GM18873 (cell line): ENCODE results near the gene ORC3.
"Not testable (repeated sequence)": the region's sequence is repeated elsewhere in the genome, so short reads cannot be mapped to it uniquely, and the experiment has no call there.

Experiments used
- ATAC-seq: cut with Tn5 transposase; IDR thresholded peaks from one replicate; pipeline ENCODE4 v1.9.1; 2021; ENCODE audit warnings: mild to moderate bottlenecking, moderate library complexity, moderate number of reproducible peaks; ENCODE audit not compliant: unreplicated experiment, low FRiP score

Gene ORC3

GRCh38 chr6:87590417-87590880 is 514 bp downstream of the ORC3 start:
- no peak for ATAC-seq

- ATAC-seq = no peak
These were observed 1.1 kb downstream of the ORC3 start for GRCh38 chr6:87590990-87591389.

GRCh38 chr6:87600576-87600975 is 10.6 kb downstream of the ORC3 start:
- ATAC-seq = no peak

- no peak for ATAC-seq
These were observed 16.3 kb downstream of the ORC3 start for GRCh38 chr6:87606199-87606598.

- no peak for ATAC-seq
These were observed 18.9 kb downstream of the ORC3 start for GRCh38 chr6:87608802-87609201.

- ATAC-seq = not testable (repeated sequence)
These were observed 23.1 kb downstream of the ORC3 start for GRCh38 chr6:87613018-87613417.

GRCh38 chr6:87617405-87617804 is 27.5 kb downstream of the ORC3 start:
- ATAC-seq = no peak

GRCh38 chr6:87618531-87618930 is 28.6 kb downstream of the ORC3 start:
- no peak for ATAC-seq

GRCh38 chr6:87623248-87623647 is 33.3 kb downstream of the ORC3 start:
- ATAC-seq = no peak

GRCh38 chr6:87628424-87628823 is 38.5 kb downstream of the ORC3 start:
- ATAC-seq = no peak

- no peak for ATAC-seq
These were observed 38.9 kb downstream of the ORC3 start for GRCh38 chr6:87628881-87629280.

GRCh38 chr6:87630746-87631145 is 40.8 kb downstream of the ORC3 start:
- ATAC-seq = no peak

GRCh38 chr6:87633851-87634250 is 43.9 kb downstream of the ORC3 start:
- ATAC-seq = no peak

GRCh38 chr6:87636315-87636714 is 46.4 kb downstream of the ORC3 start:
- no peak for ATAC-seq

GRCh38 chr6:87637106-87637505 is 47.2 kb downstream of the ORC3 start:
- ATAC-seq = no peak

- ATAC-seq = no peak
These were observed 49.4 kb downstream of the ORC3 start for GRCh38 chr6:87639373-87639772.

GRCh38 chr6:87641065-87641692 is 51.2 kb downstream of the ORC3 start:
- no peak for ATAC-seq

GRCh38 chr6:87645080-87645479 is 55.1 kb downstream of the ORC3 start:
- ATAC-seq = no peak

- ATAC-seq = no peak
These were observed 63.4 kb downstream of the ORC3 start for GRCh38 chr6:87653074-87653962.

GRCh38 chr6:87654122-87654521 is 64.2 kb downstream of the ORC3 start:
- ATAC-seq = no peak

- ATAC-seq = no peak
These were observed 65.0 kb downstream of the ORC3 start for GRCh38 chr6:87654875-87655454.
